GM18861 (cell line): Measurements from ENCODE around the gene HS6ST1.
"Not testable (repeated sequence)": the region's sequence is repeated elsewhere in the genome, so short reads cannot be mapped to it uniquely, and the experiment has no call there.

ENCODE experiments used
- ATAC-seq: cut with Tn5 transposase; IDR thresholded peaks from one replicate; pipeline ENCODE4 v1.9.1; 2021; ENCODE audit not compliant: unreplicated experiment

HS6ST1 gene

GRCh38 chr2:128269990-128270671 lies 48.5 kb downstream of the HS6ST1 start:
- ATAC-seq, result no peak

DNA sequence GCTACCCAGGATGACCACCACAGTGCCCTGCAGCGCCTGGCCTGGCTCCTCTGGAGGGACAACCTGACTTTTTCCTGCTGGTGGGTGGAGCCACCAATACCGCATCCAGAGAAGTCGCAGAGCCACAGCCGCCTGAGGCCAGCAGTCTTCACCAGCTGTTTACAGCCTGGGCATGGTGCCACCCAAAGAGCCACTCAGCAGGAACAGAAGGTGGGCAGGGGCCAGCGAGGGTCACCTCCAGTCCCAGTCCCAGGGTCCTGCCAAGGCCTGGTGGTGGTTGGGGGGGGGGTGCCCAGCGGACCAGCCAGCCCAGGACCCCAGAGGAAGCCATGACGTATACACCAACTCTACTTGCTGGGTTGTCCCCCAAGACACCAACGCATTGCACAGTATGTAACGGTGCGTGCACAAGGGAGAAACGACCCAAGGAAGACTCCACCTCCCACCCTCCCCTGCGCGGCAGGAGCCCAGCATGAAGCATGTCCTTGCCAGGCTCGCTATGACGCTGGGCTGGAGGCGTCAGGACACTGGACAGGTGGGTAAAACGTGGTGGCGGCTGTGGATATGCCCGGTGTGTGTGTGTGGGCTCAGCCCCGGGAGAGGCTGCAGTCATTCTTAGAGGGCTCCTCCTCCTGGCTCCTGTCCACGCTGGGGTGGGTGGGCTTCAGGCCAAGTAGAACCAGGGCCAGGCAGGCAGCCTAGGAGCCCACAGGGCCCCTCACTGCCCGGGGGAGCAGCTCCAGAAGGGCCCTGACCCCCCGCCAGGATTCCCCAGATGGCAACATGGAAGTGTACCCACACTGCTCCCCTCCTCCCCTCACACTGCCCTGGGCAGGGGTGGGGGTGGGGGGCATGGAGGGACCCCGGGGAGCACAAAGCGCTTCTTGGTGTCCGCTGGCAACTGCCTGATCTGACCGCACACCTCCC lies 49.3 kb downstream of the HS6ST1 start:
- ATAC-seq, result no peak

DNA sequence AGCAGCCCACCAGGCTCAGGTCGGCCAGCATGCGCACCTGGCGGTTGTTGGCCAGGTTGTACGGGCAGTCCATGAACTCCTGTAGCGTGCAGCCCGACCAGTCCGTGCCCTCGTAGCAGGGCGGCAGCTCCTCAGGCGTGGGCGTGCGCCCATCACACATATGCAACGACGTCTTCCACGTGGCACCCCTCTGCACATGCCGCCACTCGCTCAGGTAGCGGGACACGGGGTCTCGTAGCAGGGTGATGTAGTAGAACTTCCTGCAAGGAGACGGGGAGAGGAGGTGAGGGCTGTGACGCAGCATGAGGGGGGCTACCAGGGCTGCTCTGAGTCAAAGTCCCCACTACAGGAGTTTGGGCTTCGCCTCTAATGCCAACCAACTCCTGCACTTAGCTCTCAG lies 50.1 kb downstream of the HS6ST1 start:
- not testable (repeated sequence) for ATAC-seq

GRCh38 chr2:128268145-128268544 lies 50.5 kb downstream of the HS6ST1 start:
- ATAC-seq, result not testable (repeated sequence)

GRCh38 chr2:128267649-128268048 lies 51.0 kb downstream of the HS6ST1 start:
- ATAC-seq, result not testable (repeated sequence)

GRCh38 chr2:128267197-128267596 lies 51.5 kb downstream of the HS6ST1 start:
- not testable (repeated sequence) for ATAC-seq

GRCh38 chr2:128266463-128266862 lies 52.2 kb downstream of the HS6ST1 start:
- ATAC-seq, result not testable (repeated sequence)

DNA sequence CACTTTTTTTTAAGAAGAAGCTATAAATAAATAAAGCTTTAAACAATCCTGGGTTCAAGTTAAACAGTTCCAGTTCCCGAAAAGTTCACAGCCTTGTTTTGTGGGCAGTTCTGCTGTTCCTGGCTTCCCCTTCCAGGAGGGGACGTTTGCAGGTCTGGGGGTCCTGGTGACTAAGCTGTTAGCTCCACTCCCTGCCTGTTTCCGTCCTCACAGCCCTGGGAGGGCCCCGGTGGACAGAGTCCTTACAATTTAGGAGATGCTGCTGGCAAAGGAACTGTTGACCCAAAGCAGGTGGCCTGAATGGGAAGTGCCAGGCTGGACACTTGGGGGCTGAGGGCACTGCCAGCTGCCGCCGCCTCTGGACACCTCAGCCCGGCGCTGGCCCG lies 53.1 kb downstream of the HS6ST1 start:
- ATAC-seq, result not testable (repeated sequence)

GRCh38 chr2:128264881-128265607 lies 53.6 kb downstream of the HS6ST1 start:
- no peak for ATAC-seq

DNA sequence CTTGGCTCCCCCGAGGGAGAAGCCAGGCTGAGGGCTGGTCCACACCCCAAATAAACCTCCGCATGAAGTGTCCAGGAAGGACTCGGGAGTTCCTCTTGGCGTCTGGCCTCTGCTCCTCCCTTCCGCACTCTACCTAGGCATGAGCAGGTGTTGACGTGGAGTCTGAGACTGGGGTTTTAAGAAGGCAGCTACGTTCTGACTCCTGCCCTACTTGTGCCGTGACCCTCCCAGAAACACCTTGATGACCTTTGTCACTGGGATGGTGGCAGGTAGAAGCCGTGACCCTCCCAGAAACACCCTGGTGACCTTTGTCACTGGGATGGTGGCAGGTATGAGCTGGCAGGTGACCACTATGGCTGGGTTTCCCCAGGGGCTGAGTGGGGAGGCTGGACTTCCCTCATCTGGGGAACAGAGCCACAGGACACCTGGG lies 54.8 kb downstream of the HS6ST1 start:
- no peak for ATAC-seq

GRCh38 chr2:128262315-128263253 lies 56.1 kb downstream of the HS6ST1 start:
- ATAC-seq, result no peak

DNA sequence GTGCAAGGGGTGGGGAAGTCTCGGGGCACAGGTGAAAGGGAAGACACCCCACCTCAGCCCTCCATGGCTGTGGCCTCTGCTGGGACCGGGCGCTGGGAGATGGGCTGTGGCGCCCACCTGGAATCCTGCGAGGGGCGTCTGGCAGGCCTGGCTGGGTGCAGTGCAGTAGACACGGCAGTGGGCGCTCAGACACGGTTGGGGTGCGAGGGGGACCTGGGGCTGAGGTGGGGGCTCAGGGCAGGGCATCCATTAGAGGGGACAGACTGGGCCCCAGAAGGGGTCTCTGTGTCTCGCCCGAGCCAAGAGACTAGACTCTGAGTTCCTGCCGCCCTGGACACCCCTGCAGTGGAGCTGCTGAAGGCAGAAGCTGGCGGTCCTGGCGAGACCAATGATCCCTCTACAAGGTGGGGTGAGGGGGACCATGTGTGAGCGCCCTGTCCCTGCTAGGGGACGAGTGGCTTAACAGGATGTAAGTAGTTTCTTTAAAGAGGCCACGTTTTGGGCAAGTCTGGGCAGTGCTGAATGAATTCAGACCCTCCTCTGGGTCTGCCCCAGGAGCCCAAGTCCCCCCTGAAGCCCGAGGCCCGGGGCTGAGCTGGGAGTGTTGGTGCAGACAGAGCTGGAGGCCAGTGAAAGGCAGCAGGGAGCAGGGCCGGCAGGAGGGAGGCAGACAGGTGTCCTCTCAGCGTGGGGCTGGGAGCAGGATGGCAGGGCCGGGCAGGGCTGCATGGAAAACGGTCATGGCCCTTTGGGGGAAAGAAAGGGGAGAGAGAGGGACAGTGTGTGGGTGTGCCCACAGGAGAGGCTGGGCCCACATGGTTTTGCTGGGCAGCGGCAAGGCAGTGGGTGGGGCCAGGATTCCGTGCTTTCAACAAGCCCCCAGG lies 57.2 kb downstream of the HS6ST1 start:
- ATAC-seq, result no peak

DNA sequence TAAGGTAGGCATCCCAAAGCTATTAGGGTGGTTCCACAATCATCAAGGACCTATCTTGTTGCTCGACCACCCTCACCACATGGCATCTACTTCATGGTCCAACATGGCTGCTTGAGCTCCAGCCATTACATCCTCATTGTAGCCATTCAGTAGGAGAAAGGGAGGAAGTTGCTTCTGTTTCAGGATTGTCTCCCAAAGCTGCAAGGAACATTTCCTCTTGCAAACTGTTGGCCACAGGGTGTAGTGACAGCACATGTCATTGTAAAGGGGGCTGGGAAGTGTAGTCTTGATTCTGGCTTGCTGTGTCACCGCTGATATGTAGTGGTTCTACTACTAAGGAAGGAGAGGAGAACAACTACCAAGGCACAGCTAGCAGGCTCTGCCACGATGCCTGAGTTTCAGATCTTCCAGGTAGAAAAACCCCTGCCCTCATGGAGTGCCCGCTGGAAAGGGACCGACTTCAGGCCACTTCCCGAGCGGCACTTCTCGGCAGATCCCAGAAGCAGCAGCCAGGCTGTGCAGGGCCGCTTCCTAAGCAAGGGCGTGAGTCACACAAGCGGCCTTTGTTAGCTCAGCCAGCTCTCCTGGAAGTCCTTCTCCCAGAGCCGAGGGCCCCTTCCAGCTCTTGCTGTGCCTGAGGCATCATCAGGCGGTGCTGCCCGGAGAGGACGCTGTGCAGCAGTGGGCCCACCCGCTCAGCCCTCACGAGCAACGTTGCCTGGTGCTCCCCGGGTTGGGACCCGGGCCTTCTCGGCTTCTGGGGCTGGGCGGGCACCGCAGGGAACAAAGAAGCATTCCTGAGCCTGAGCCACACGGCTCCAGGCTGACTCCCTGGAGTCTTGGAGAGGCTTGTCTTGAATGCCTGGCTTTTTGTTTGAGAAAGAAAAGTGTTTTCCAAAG lies 58.2 kb downstream of the HS6ST1 start:
- no peak for ATAC-seq

DNA sequence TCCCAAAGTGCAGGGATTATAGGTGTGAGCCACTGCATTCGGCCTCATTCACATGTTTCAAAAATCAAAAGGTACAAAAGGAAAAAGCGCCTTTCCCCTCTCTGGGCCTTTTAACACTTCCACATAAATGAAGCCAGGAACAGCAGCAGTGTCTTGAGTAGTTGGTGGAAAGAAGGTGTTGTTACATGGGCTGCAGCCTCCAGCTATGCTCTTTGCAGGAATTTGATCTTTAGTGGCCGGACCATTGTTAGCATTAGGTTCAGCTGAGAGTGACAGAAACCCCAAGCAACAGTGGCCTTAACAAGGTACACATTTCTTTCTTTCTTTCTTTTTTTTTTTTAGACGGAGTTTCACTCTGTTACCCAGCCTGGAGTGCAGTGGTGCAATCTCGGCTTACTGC lies 59.1 kb downstream of the HS6ST1 start:
- ATAC-seq, result no peak

DNA sequence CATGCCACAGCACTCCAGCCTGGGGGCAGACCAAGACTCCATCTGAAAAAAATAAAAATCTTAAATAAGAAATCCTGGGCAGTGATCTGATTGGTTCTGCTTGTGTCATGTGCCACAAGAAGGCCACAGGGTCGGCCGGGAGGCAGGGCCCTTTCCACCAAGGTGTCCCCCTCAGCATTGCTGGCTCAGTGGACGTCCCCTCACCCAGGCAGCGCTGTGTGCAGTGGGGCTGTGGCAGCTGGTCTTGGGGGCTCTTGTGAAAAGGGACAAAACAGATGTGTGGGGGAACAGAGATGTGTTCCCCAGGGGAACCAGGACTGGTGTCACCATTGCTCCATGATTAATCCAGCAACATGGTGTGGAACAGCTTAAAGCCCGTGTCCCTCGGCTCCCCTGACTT lies 60.5 kb downstream of the HS6ST1 start:
- no peak for ATAC-seq

GRCh38 chr2:128252501-128252900 lies 66.2 kb downstream of the HS6ST1 start:
- ATAC-seq, result no peak

GRCh38 chr2:128252086-128252485 lies 66.6 kb downstream of the HS6ST1 start:
- ATAC-seq, result not testable (repeated sequence)
